ENCODE measurements around the gene CD1C.
"Not testable (repeated sequence)": the region's sequence is repeated elsewhere in the genome, so short reads cannot be mapped to it uniquely, and the experiment has no call there.

The CD1C gene

DNA sequence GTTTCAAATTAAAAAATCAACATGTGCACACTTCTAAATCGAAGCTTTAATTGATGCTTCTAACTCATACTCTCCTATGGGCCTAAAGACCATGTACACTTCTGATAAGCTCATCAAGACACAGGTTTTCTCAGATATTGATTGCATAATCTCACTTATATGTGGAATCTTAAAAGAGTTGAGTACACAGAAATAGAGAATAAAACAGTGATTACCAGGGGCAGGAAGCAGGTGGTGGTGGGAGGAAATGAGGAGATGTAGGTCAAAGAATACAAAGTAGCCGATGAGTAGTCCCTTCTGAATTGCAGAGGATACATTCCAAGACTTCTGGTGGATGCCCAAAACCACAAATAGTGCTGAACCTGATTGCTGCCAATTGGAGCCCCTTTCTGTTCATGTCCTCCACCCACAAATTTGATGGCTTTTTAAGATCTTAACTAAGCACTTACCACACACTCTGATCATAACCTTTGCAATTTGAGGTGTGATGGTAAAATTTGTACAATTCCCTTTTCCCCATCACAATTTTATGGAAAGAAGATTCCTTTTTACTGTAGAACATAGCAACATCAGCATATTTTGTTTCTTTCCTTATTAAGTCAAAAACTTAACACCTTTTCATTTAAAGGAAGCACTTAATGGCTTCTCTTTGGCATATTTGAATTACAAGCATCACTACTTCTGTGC is 44.9 kb downstream of the CD1C start:
- H3K27me3 ChIP-seq (ENCODE audit: insufficient read depth, low read length, poor library complexity, severe bottlenecking), result no peaks in the 10 kb centered on the region
- no peak for TF ChIP-seq EZH2phosphoT487 (IDR thresholded peaks at IDR 0.05; ENCODE audit: borderline replicate concordance)
- TF ChIP-seq, protein P1, sequence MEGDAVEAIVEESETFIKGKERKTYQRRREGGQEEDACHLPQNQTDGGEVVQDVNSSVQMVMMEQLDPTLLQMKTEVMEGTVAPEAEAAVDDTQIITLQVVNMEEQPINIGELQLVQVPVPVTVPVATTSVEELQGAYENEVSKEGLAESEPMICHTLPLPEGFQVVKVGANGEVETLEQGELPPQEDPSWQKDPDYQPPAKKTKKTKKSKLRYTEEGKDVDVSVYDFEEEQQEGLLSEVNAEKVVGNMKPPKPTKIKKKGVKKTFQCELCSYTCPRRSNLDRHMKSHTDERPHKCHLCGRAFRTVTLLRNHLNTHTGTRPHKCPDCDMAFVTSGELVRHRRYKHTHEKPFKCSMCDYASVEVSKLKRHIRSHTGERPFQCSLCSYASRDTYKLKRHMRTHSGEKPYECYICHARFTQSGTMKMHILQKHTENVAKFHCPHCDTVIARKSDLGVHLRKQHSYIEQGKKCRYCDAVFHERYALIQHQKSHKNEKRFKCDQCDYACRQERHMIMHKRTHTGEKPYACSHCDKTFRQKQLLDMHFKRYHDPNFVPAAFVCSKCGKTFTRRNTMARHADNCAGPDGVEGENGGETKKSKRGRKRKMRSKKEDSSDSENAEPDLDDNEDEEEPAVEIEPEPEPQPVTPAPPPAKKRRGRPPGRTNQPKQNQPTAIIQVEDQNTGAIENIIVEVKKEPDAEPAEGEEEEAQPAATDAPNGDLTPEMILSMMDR (conservative IDR thresholded peaks at IDR 0.05; ENCODE audit: low read length), result no peak
- H3K4me2 ChIP-seq (ENCODE audit: low read depth, low read length, poor library complexity, severe bottlenecking), result peak overlapping the region; percentile 19
- H2AFZ ChIP-seq (ENCODE audit: low read length), result no peak overlapping the region
- no peaks in the 10 kb centered on the region for H3K36me3 ChIP-seq (ENCODE audit: insufficient read depth, low read length)
- H3K79me2 ChIP-seq (ENCODE audit: insufficient read depth, low read length), result no peaks in the 10 kb centered on the region
- H3F3A ChIP-seq (ENCODE audit: low read depth), result peaks cover 3% of the 10 kb centered on the region; the same call in 1 of the 2 replicates
- H3K4me1 ChIP-seq (ENCODE audit: insufficient read depth, low read length, poor library complexity, severe bottlenecking), result peaks cover 21% of the 10 kb centered on the region
- no peaks in the 10 kb centered on the region for H3K9me2 ChIP-seq (replicated peaks; ENCODE audit: low read depth, low read length)
- no peak overlapping the region for H3K9ac ChIP-seq (ENCODE audit: low read depth, low read length, poor library complexity, severe bottlenecking)
- no peaks in the 10 kb centered on the region for H3K9me3 ChIP-seq (ENCODE audit: insufficient read depth, low read depth, low read length)
- no peak overlapping the region for H3K4me3 ChIP-seq (ENCODE audit: low read length, poor library complexity, severe bottlenecking)
- no peaks in the 10 kb centered on the region for H4K20me1 ChIP-seq (ENCODE audit: insufficient read depth, low read length, poor library complexity, severe bottlenecking)

DNA sequence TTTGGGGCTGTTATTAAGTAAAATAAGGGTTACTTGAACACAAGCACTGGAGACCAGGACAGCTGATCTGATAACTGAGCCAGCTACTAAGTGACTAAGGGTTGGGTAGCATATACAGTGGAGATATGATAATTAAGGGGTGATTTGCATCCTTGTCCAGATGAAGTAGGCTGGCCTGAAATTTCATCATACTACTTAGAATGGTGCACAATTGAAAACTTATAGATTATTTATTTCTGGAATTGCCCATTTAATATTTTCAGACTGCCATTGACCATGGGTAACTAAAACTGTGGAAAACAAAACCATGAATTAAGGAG is 45.5 kb downstream of the CD1C start:
- Histone ChIP-seq H3K27me3 (ENCODE audit: insufficient read depth, low read length, poor library complexity, severe bottlenecking) (no peaks in the 10 kb centered on the region), H4K20me1 (ENCODE audit: insufficient read depth, low read length, poor library complexity, severe bottlenecking) (no peaks in the 10 kb centered on the region), H3K4me2 (ENCODE audit: low read depth, low read length, poor library complexity, severe bottlenecking) (peak overlapping the region; percentile 19)

DNA sequence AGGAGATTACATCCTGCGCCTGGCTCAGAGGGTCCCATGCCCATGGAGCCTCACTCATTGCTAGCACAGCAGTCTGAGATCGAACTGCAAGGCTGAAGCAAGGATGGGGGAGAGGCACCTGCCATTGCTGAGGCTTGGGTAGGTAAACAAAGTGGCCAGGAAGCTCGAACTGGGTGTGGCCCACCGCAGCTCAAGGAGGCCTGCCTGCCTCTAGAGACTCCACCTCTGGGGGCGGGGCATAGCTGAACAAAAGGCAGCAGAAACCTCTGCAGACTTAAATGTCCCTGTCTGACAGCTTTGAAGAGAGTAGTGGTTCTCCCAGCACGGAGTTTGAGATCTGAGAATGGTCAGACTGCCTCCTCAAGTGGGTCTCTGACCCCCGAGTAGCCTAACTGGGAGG is 46.7 kb downstream of the CD1C start:
- H3K9ac ChIP-seq (ENCODE audit: low read depth, low read length, poor library complexity, severe bottlenecking); H3K4me3 ChIP-seq (ENCODE audit: low read length, poor library complexity, severe bottlenecking); H3K36me3 ChIP-seq (ENCODE audit: insufficient read depth, low read length); H3F3A ChIP-seq (ENCODE audit: low read depth); H3K27me3 ChIP-seq (ENCODE audit: insufficient read depth, low read length, poor library complexity, severe bottlenecking); H2AFZ ChIP-seq (ENCODE audit: low read length); H3K4me2 ChIP-seq (ENCODE audit: low read depth, low read length, poor library complexity, severe bottlenecking); H4K20me1 ChIP-seq (ENCODE audit: insufficient read depth, low read length, poor library complexity, severe bottlenecking); H3K79me2 ChIP-seq (ENCODE audit: insufficient read depth, low read length); H3K9me3 ChIP-seq (ENCODE audit: insufficient read depth, low read depth, low read length); H3K9me2 ChIP-seq (replicated peaks; ENCODE audit: low read depth, low read length): not testable (repeated sequence)
- peaks cover 20% of the 10 kb centered on the region for H3K4me1 ChIP-seq (ENCODE audit: insufficient read depth, low read length, poor library complexity, severe bottlenecking)

More for the DNA sequence above, 45.5 kb downstream of the CD1C start:
- H3K9ac ChIP-seq (ENCODE audit: low read depth, low read length, poor library complexity, severe bottlenecking), result no peak overlapping the region
- no peaks in the 10 kb centered on the region for H3K79me2 ChIP-seq (ENCODE audit: insufficient read depth, low read length)
- H3K9me2 ChIP-seq (replicated peaks; ENCODE audit: low read depth, low read length), result no peaks in the 10 kb centered on the region
- H3K4me3 ChIP-seq (ENCODE audit: low read length, poor library complexity, severe bottlenecking), result no peak overlapping the region
- H3K9me3 ChIP-seq (ENCODE audit: insufficient read depth, low read depth, low read length), result no peaks in the 10 kb centered on the region
- H2AFZ ChIP-seq (ENCODE audit: low read length), result no peak overlapping the region
- no peaks in the 10 kb centered on the region for H3K36me3 ChIP-seq (ENCODE audit: insufficient read depth, low read length)
- peaks cover 3% of the 10 kb centered on the region; the same call in 1 of the 2 replicates for H3F3A ChIP-seq (ENCODE audit: low read depth)
- H3K4me1 ChIP-seq (ENCODE audit: insufficient read depth, low read length, poor library complexity, severe bottlenecking), result peaks cover 20% of the 10 kb centered on the region
- TF ChIP-seq, protein P1 (conservative IDR thresholded peaks at IDR 0.05; ENCODE audit: low read length), result no peak
- no peak for TF ChIP-seq EZH2phosphoT487 (IDR thresholded peaks at IDR 0.05; ENCODE audit: borderline replicate concordance)

Measured in Loucy (cell line).